HepG2 (cell line): ENCODE data around the gene ZNF287. TPM values are rescaled to one million over a fixed set of nuclear protein-coding genes. Genes with fewer than 3 reads are reported as not detected.

Source experiments
- ADNP ChIP-seq: sonication (generic); formaldehyde crosslinking; IDR thresholded peaks from 2 replicates; pipeline ENCODE4 v1.4.0; 2020; ENCODE audit warnings: missing genetic modification reagents
- BRD4 ChIP-seq: sonication (generic); formaldehyde crosslinking; IDR thresholded peaks from 2 replicates; pipeline ENCODE4 v1.4.0; 2020; ENCODE audit warnings: missing genetic modification reagents
- FOXA3 ChIP-seq: IDR thresholded peaks from 2 replicates; pipeline ENCODE4 v1.6.1; 2016; ENCODE audit warnings: missing genetic modification reagents, missing compliant biosample characterization
- FOXC1 ChIP-seq: sonication (generic); formaldehyde crosslinking; IDR thresholded peaks from 2 replicates; pipeline ENCODE4 v1.8.0; 2022; ENCODE audit warnings: mild to moderate bottlenecking, missing genetic modification reagents, borderline replicate concordance
- HNRNPLL ChIP-seq: fragments of 200-400 bp; formaldehyde crosslinking; IDR thresholded peaks from 2 replicates; pipeline ENCODE4 v1.6.1; 2017; ENCODE audit warnings: mild to moderate bottlenecking, low read depth, low read length; ENCODE audit not compliant: poor library complexity, severe bottlenecking
- HOXA3 ChIP-seq: sonication (generic); formaldehyde crosslinking; IDR thresholded peaks from 2 replicates; pipeline ENCODE4 v1.5.0; 2020; ENCODE audit warnings: missing genetic modification reagents
- IRF9 ChIP-seq: sonication (generic); formaldehyde crosslinking; IDR thresholded peaks from 2 replicates; pipeline ENCODE4 v1.8.0; 2022; ENCODE audit warnings: missing genetic modification reagents, mild to moderate bottlenecking, borderline replicate concordance
- MTA1 ChIP-seq: sonication (generic); formaldehyde crosslinking; IDR thresholded peaks from 2 replicates; pipeline ENCODE4 v1.4.0; 2020; ENCODE audit warnings: missing genetic modification reagents, mild to moderate bottlenecking, borderline replicate concordance
- PAX8 ChIP-seq: sonication (generic); formaldehyde crosslinking; IDR thresholded peaks from 2 replicates; pipeline ENCODE4 v1.8.0; 2022; ENCODE audit warnings: mild to moderate bottlenecking, missing genetic modification reagents, borderline replicate concordance
- SIN3A ChIP-seq: IDR thresholded peaks from 2 replicates; pipeline ENCODE4 v1.6.1; 2011; ENCODE audit warnings: low read depth, mild to moderate bottlenecking, control low read depth, low read length, borderline replicate concordance
- SNAPC2 ChIP-seq: sonication (generic); formaldehyde crosslinking; IDR thresholded peaks from 2 replicates; pipeline ENCODE4 v1.8.1; 2022; ENCODE audit warnings: mild to moderate bottlenecking, missing genetic modification reagents
- SNAPC4 ChIP-seq: sonication (generic); formaldehyde crosslinking; IDR thresholded peaks from 2 replicates; pipeline ENCODE4 v1.4.0; 2020; ENCODE audit warnings: mild to moderate bottlenecking, missing genetic modification reagents
- TAF1 ChIP-seq: sonication (generic); formaldehyde crosslinking; IDR thresholded peaks from 2 replicates; pipeline ENCODE4 v1.4.0; 2020; ENCODE audit warnings: missing genetic modification reagents
- TBX3 ChIP-seq: fragments of 450-650 bp; IDR thresholded peaks from 2 replicates; pipeline ENCODE4 v1.6.1; 2017; ENCODE audit warnings: antibody characterized with exemption, mild to moderate bottlenecking, inconsistent platforms, borderline replicate concordance
- TRIM24 ChIP-seq: sonication (generic); formaldehyde crosslinking; IDR thresholded peaks from 2 replicates; pipeline ENCODE4 v1.8.0; 2022; ENCODE audit warnings: mild to moderate bottlenecking, missing genetic modification reagents
- ZFP1 ChIP-seq: IDR thresholded peaks from 2 replicates; pipeline ENCODE4 v1.6.1; 2016
- ZNF138 ChIP-seq: sonication (generic); formaldehyde crosslinking; IDR thresholded peaks from 2 replicates; pipeline ENCODE4 v1.5.0; 2020; ENCODE audit warnings: mild to moderate bottlenecking, low read depth, missing genetic modification reagents
- ZNF18 ChIP-seq: sonication (generic); formaldehyde crosslinking; IDR thresholded peaks from 2 replicates; pipeline ENCODE4 v1.8.0; 2022; ENCODE audit warnings: mild to moderate bottlenecking, missing genetic modification reagents; ENCODE audit not compliant: insufficient replicate concordance
- ZNF207 ChIP-seq: fragments of 450-650 bp; IDR thresholded peaks from 2 replicates; pipeline ENCODE4 v1.6.1; 2016; ENCODE audit warnings: antibody characterized with exemption, borderline replicate concordance
- ZNF496 ChIP-seq: sonication (generic); formaldehyde crosslinking; IDR thresholded peaks from 2 replicates; pipeline ENCODE4 v1.8.1; 2023; ENCODE audit warnings: mild to moderate bottlenecking, moderate library complexity, missing genetic modification reagents; ENCODE audit not compliant: insufficient replicate concordance
- ZNF563 ChIP-seq: sonication (generic); formaldehyde crosslinking; IDR thresholded peaks from 2 replicates; pipeline ENCODE4 v1.8.0; 2022; ENCODE audit warnings: mild to moderate bottlenecking, moderate library complexity, missing genetic modification reagents
- ZNF569 ChIP-seq: sonication (generic); formaldehyde crosslinking; IDR thresholded peaks from 2 replicates; pipeline ENCODE4 v1.5.0; 2020; ENCODE audit warnings: mild to moderate bottlenecking, missing genetic modification reagents, moderate library complexity, borderline replicate concordance
- polyA plus RNA-seq, 8 experiments: library from polyadenylated mRNA; depleted of rRNA in 3 of 8; stranded (reverse) in 7 of 8; unstranded in 1 of 8; fragments of >200 nt; fragmentation: Illumina TruSeq in 4 of 8; extraction: Trizol in 4 of 8; gene quantifications; 2 replicates each; pipeline versions ENCODE4 v1.2.1 to v1.2.3, GENCODE V29; 2011 to 2016; ENCODE audit warnings: low read depth in 4 of 8, missing spikeins in 1 of 8, mixed read lengths in 1 of 8; ENCODE audit not compliant: insufficient read depth in 1 of 8
- total RNA-seq, 5 experiments: library from RNA; depleted of rRNA; stranded (reverse); fragments of >200 nt; fragmentation: Illumina TruSeq; extraction: Trizol; gene quantifications; 2 replicates each; pipeline ENCODE4 v1.2.3, GENCODE V29; 2016; ENCODE audit warnings: low read depth in 1 of 5

ZNF287 gene
- total and polyA plus RNA-seq, 2 of the 13 experiments (the other 11 are each of a cell fraction or from before 2014, with no cell fraction given), result 0.21 TPM; not detected in 1

GRCh38 chr17:16589097-16589969 is 20.3 kb upstream of the ZNF287 start (continued):
- TF ChIP-seq ZNF138 (CRISPR knock-in tag) (peak; percentile 71; the same call in 1 of the 2 replicates), SIN3A (no peak), TBX3 (no peak), IRF9 (CRISPR knock-in tag) (no peak), FOXA3 (CRISPR knock-in tag) (peak; percentile 16; the same call in 1 of the 2 replicates), ZNF496 (CRISPR knock-in tag) (no peak), ADNP (CRISPR knock-in tag) (no peak), HNRNPLL (peak; percentile 67), ZNF207 (no peak), ZNF18 (CRISPR knock-in tag) (no peak), PAX8 (CRISPR knock-in tag) (no peak), HOXA3 (CRISPR knock-in tag) (peak; percentile 44; the same call in 1 of the 2 replicates), MTA1 (CRISPR knock-in tag) (peak; percentile 37; the same call in 1 of the 2 replicates), ZNF563 (CRISPR knock-in tag) (peak; percentile 74; the same call in 1 of the 2 replicates), ZNF569 (CRISPR knock-in tag) (no peak), SNAPC2 (CRISPR knock-in tag) (no peak), SNAPC4 (no peak), TRIM24 (no peak), ZFP1 (no peak), BRD4 (CRISPR knock-in tag) (no peak), FOXC1 (CRISPR knock-in tag) (peak; percentile 92; the same call in 1 of the 2 replicates), TAF1 (peak; percentile 39; the same call in 1 of the 2 replicates)
